ENCODE data around the gene FRG2. TPM values are rescaled to one million over a fixed set of nuclear protein-coding genes. Genes with fewer than 3 reads are reported as not detected.
"Not testable (repeated sequence)": the region's sequence is repeated elsewhere in the genome, so short reads cannot be mapped to it uniquely, and the experiment has no call there.

Gene FRG2
- total RNA-seq, 1 donor from 2014 or later: not detected

- H3K27ac ChIP-seq (ENCODE audit: low read depth, low read length); H3K9me3 ChIP-seq (ENCODE audit: control insufficient read depth in 3 of 3, low read length in 3 of 3); H3K4me3 ChIP-seq (ENCODE audit: low read length in 3 of 3); H3K9ac ChIP-seq (ENCODE audit: low read depth in 1 of 3, low read length in 3 of 3); H3K36me3 ChIP-seq (ENCODE audit: control insufficient read depth in 3 of 3, insufficient read depth in 3 of 3, low read length in 3 of 3): not testable (repeated sequence)
- Histone ChIP-seq H3K4me1 (ENCODE audit: control insufficient read depth in 3 of 3, insufficient read depth in 3 of 3, low read length in 3 of 3) (peaks cover 4 to 10% (median 5%) of the 10 kb centered on the region in 3 donors), H3K27me3 (ENCODE audit: control insufficient read depth in 3 of 3, insufficient read depth in 3 of 3, low read length in 3 of 3) (peaks cover 27 to 41% (median 38%) of the 10 kb centered on the region in 3 donors)
Observed at GRCh38 chr4:190022614-190023281, 4.3 kb downstream of the FRG2 start.

- H3K9me3 ChIP-seq (ENCODE audit: control insufficient read depth in 3 of 3, low read length in 3 of 3); H3K36me3 ChIP-seq (ENCODE audit: control insufficient read depth in 3 of 3, insufficient read depth in 3 of 3, low read length in 3 of 3); H3K27ac ChIP-seq (ENCODE audit: low read depth, low read length); H3K9ac ChIP-seq (ENCODE audit: low read depth in 1 of 3, low read length in 3 of 3); H3K4me3 ChIP-seq (ENCODE audit: low read length in 3 of 3): not testable (repeated sequence)
- H3K4me1 ChIP-seq (ENCODE audit: control insufficient read depth in 3 of 3, insufficient read depth in 3 of 3, low read length in 3 of 3): peaks cover 4 to 10% (median 7%) of the 10 kb centered on the region in 3 donors
- peaks cover 34 to 49% (median 46%) of the 10 kb centered on the region in 3 donors for H3K27me3 ChIP-seq (ENCODE audit: control insufficient read depth in 3 of 3, insufficient read depth in 3 of 3, low read length in 3 of 3)
Observed at GRCh38 chr4:190021973-190022372, 5.1 kb downstream of the FRG2 start.

GRCh38 chr4:190020790-190021717 lies 6.0 kb downstream of the FRG2 start:
- no peak overlapping the region for H3K9ac ChIP-seq (ENCODE audit: low read depth in 1 of 3, low read length in 3 of 3)
- no peaks in the 10 kb centered on the region for H3K36me3 ChIP-seq (ENCODE audit: control insufficient read depth in 3 of 3, insufficient read depth in 3 of 3, low read length in 3 of 3)
- H3K9me3 ChIP-seq (ENCODE audit: control insufficient read depth in 3 of 3, low read length in 3 of 3): no peaks in the 10 kb centered on the region
- H3K27me3 ChIP-seq (ENCODE audit: control insufficient read depth in 3 of 3, insufficient read depth in 3 of 3, low read length in 3 of 3): peaks cover 42 to 58% (median 55%) of the 10 kb centered on the region in 3 donors
- peak overlapping the region in 1 of 3 donors; percentile 13 for H3K4me3 ChIP-seq (ENCODE audit: low read length in 3 of 3)
- H3K4me1 ChIP-seq (ENCODE audit: control insufficient read depth in 3 of 3, insufficient read depth in 3 of 3, low read length in 3 of 3): peaks cover 4 to 10% (median 7%) of the 10 kb centered on the region in 3 donors
- H3K27ac ChIP-seq (ENCODE audit: low read depth, low read length): no peak overlapping the region

- H3K36me3 ChIP-seq (ENCODE audit: control insufficient read depth in 3 of 3, insufficient read depth in 3 of 3, low read length in 3 of 3); H3K4me3 ChIP-seq (ENCODE audit: low read length in 3 of 3); H3K27ac ChIP-seq (ENCODE audit: low read depth, low read length); H3K9me3 ChIP-seq (ENCODE audit: control insufficient read depth in 3 of 3, low read length in 3 of 3); H3K9ac ChIP-seq (ENCODE audit: low read depth in 1 of 3, low read length in 3 of 3): not testable (repeated sequence)
- H3K4me1 ChIP-seq (ENCODE audit: control insufficient read depth in 3 of 3, insufficient read depth in 3 of 3, low read length in 3 of 3): peaks cover 4 to 10% (median 7%) of the 10 kb centered on the region in 3 donors
- peaks cover 52 to 69% (median 64%) of the 10 kb centered on the region in 3 donors for H3K27me3 ChIP-seq (ENCODE audit: control insufficient read depth in 3 of 3, insufficient read depth in 3 of 3, low read length in 3 of 3)
Observed at GRCh38 chr4:190019859-190020463, 7.1 kb downstream of the FRG2 start.

GRCh38 chr4:190019023-190019858 lies 7.8 kb downstream of the FRG2 start:
- Histone ChIP-seq H3K27ac (ENCODE audit: low read depth, low read length) (no peak overlapping the region), H3K4me1 (ENCODE audit: control insufficient read depth in 3 of 3, insufficient read depth in 3 of 3, low read length in 3 of 3) (peaks cover 4 to 10% (median 7%) of the 10 kb centered on the region in 3 donors), H3K4me3 (ENCODE audit: low read length in 3 of 3) (no peak overlapping the region), H3K9ac (ENCODE audit: low read depth in 1 of 3, low read length in 3 of 3) (no peak overlapping the region), H3K27me3 (ENCODE audit: control insufficient read depth in 3 of 3, insufficient read depth in 3 of 3, low read length in 3 of 3) (peaks cover 52 to 73% (median 68%) of the 10 kb centered on the region in 3 donors), H3K9me3 (ENCODE audit: control insufficient read depth in 3 of 3, low read length in 3 of 3) (no peaks in the 10 kb centered on the region), H3K36me3 (ENCODE audit: control insufficient read depth in 3 of 3, insufficient read depth in 3 of 3, low read length in 3 of 3) (no peaks in the 10 kb centered on the region)

GRCh38 chr4:190018201-190018920 lies 8.7 kb downstream of the FRG2 start:
- Histone ChIP-seq H3K9me3 (ENCODE audit: control insufficient read depth in 3 of 3, low read length in 3 of 3) (no peaks in the 10 kb centered on the region), H3K36me3 (ENCODE audit: control insufficient read depth in 3 of 3, insufficient read depth in 3 of 3, low read length in 3 of 3) (no peaks in the 10 kb centered on the region), H3K27ac (ENCODE audit: low read depth, low read length) (no peak overlapping the region), H3K27me3 (ENCODE audit: control insufficient read depth in 3 of 3, insufficient read depth in 3 of 3, low read length in 3 of 3) (peaks cover 55 to 73% (median 68%) of the 10 kb centered on the region in 3 donors), H3K4me3 (ENCODE audit: low read length in 3 of 3) (no peak overlapping the region), H3K4me1 (ENCODE audit: control insufficient read depth in 3 of 3, insufficient read depth in 3 of 3, low read length in 3 of 3) (peaks cover 4 to 10% (median 7%) of the 10 kb centered on the region in 3 donors), H3K9ac (ENCODE audit: low read depth in 1 of 3, low read length in 3 of 3) (no peak overlapping the region)

- peaks cover 56 to 73% (median 67%) of the 10 kb centered on the region in 3 donors for H3K27me3 ChIP-seq (ENCODE audit: control insufficient read depth in 3 of 3, insufficient read depth in 3 of 3, low read length in 3 of 3)
Observed at GRCh38 chr4:190017357-190018200, 9.5 kb downstream of the FRG2 start.

GRCh38 chr4:190016369-190017289 lies 10.4 kb downstream of the FRG2 start:
- peaks cover 4 to 10% (median 7%) of the 10 kb centered on the region in 3 donors for H3K4me1 ChIP-seq (ENCODE audit: control insufficient read depth in 3 of 3, insufficient read depth in 3 of 3, low read length in 3 of 3)
- H3K4me3 ChIP-seq (ENCODE audit: low read length in 3 of 3): no peak overlapping the region
- no peak overlapping the region for H3K27ac ChIP-seq (ENCODE audit: low read depth, low read length)
- peaks cover 57 to 78% (median 67%) of the 10 kb centered on the region in 3 donors for H3K27me3 ChIP-seq (ENCODE audit: control insufficient read depth in 3 of 3, insufficient read depth in 3 of 3, low read length in 3 of 3)
- no peak overlapping the region for H3K9ac ChIP-seq (ENCODE audit: low read depth in 1 of 3, low read length in 3 of 3)
- no peaks in the 10 kb centered on the region for H3K9me3 ChIP-seq (ENCODE audit: control insufficient read depth in 3 of 3, low read length in 3 of 3)
- H3K36me3 ChIP-seq (ENCODE audit: control insufficient read depth in 3 of 3, insufficient read depth in 3 of 3, low read length in 3 of 3): no peaks in the 10 kb centered on the region

More at GRCh38 chr4:190017357-190018200, 9.5 kb downstream of the FRG2 start:
- Histone ChIP-seq H3K36me3 (ENCODE audit: control insufficient read depth in 3 of 3, insufficient read depth in 3 of 3, low read length in 3 of 3) (no peaks in the 10 kb centered on the region), H3K27ac (ENCODE audit: low read depth, low read length) (no peak overlapping the region), H3K9ac (ENCODE audit: low read depth in 1 of 3, low read length in 3 of 3) (no peak overlapping the region), H3K9me3 (ENCODE audit: control insufficient read depth in 3 of 3, low read length in 3 of 3) (no peaks in the 10 kb centered on the region), H3K4me1 (ENCODE audit: control insufficient read depth in 3 of 3, insufficient read depth in 3 of 3, low read length in 3 of 3) (peaks cover 4 to 10% (median 7%) of the 10 kb centered on the region in 3 donors), H3K4me3 (ENCODE audit: low read length in 3 of 3) (no peak overlapping the region)

All from skeletal muscle tissue (tissue), 4 donors.